ENCODE results near the gene GNB1L.

Gene GNB1L

GRCh38 chr22:19740586-19740985 lies 114.1 kb downstream of the GNB1L start:
- no peak for DNase-seq (ENCODE audit: low spot score)
- no peaks in the 10 kb centered on the region for H3K36me3 ChIP-seq (replicated peaks in 1 of 2; ENCODE audit: control insufficient read depth in 2 of 2, insufficient read depth in 2 of 2, low read length in 2 of 2)
- H3K18ac ChIP-seq (ENCODE audit: low read length) = peak overlapping the region; percentile 57
- H3K4ac ChIP-seq (ENCODE audit: low read length) = no peak overlapping the region
- H2AK5ac ChIP-seq (ENCODE audit: low read depth, low read length) = peak overlapping the region; percentile 93
- peak overlapping the region; percentile 4 for H3K9ac ChIP-seq (ENCODE audit: low read depth, low read length, poor library complexity)
- no peaks in the 10 kb centered on the region for H3K9me3 ChIP-seq (replicated peaks in 1 of 2; ENCODE audit: control insufficient read depth in 2 of 2, insufficient read depth in 1 of 2, low read depth in 1 of 2, low read length in 2 of 2)
- H4K91ac ChIP-seq (ENCODE audit: low read depth, low read length, poor library complexity) = no peak overlapping the region
- peak overlapping the region; percentile 81 for H2BK15ac ChIP-seq (ENCODE audit: low read length)
- H2BK120ac ChIP-seq (ENCODE audit: low read depth, low read length) = no peak overlapping the region
- no peak overlapping the region for H2BK12ac ChIP-seq (ENCODE audit: low read length)
- peaks cover 16 to 21% of the 10 kb centered on the region in 2 donors for H3K4me1 ChIP-seq (ENCODE audit: control insufficient read depth in 2 of 2, insufficient read depth in 1 of 2, low read depth in 1 of 2, low read length in 2 of 2)
- peaks cover 0 to 54% (median 1%) of the 10 kb centered on the region in 3 experiments for H3K27me3 ChIP-seq (ENCODE audit: control insufficient read depth in 3 of 3, insufficient read depth in 3 of 3, low read depth in 1 of 3, low read length in 3 of 3)
- peak overlapping the region; percentile 7 for H2BK5ac ChIP-seq (ENCODE audit: low read length)
- H3K23ac ChIP-seq (ENCODE audit: low read depth, low read length, poor library complexity) = no peak overlapping the region
- H3K4me2 ChIP-seq (ENCODE audit: insufficient read depth, low read length, poor library complexity, severe bottlenecking) = no peak overlapping the region
- H3K79me1 ChIP-seq (ENCODE audit: low read depth, low read length) = peaks cover 5% of the 10 kb centered on the region
- no CpG with 5 or more reads among the region's 15 CpGs for WGBS, 2 donors (ENCODE audit: extremely low coverage in 2 of 2, insufficient read length in 2 of 2, insufficient replicate concordance in 1 of 2)
- no peak overlapping the region for H2AFZ ChIP-seq (ENCODE audit: low read length)
- no peak overlapping the region for H4K8ac ChIP-seq (ENCODE audit: low read depth, low read length)
- no peak overlapping the region for H3K4me3 ChIP-seq (ENCODE audit: low read length in 2 of 2)
- H3K27ac ChIP-seq (replicated peaks; ENCODE audit: low read length) = no peak overlapping the region
- H3K14ac ChIP-seq (ENCODE audit: low read length) = peak overlapping the region; percentile 82

GRCh38 chr22:19739911-19740449 lies 114.7 kb downstream of the GNB1L start:
- Histone ChIP-seq H2AK5ac (ENCODE audit: low read depth, low read length) (peak overlapping the region; percentile 93), H3K27ac (replicated peaks; ENCODE audit: low read length) (no peak overlapping the region), H3K14ac (ENCODE audit: low read length) (no peak overlapping the region), H2BK15ac (ENCODE audit: low read length) (peak overlapping the region; percentile 13), H3K9ac (ENCODE audit: low read depth, low read length, poor library complexity) (peak overlapping the region; percentile 70), H2BK12ac (ENCODE audit: low read length) (no peak overlapping the region), H3K79me1 (ENCODE audit: low read depth, low read length) (peaks cover 5% of the 10 kb centered on the region), H3K4ac (ENCODE audit: low read length) (no peak overlapping the region), H3K23ac (ENCODE audit: low read depth, low read length, poor library complexity) (no peak overlapping the region), H3K4me2 (ENCODE audit: insufficient read depth, low read length, poor library complexity, severe bottlenecking) (no peak overlapping the region), H3K18ac (ENCODE audit: low read length) (peak overlapping the region; percentile 83), H2AFZ (ENCODE audit: low read length) (no peak overlapping the region), H4K8ac (ENCODE audit: low read depth, low read length) (no peak overlapping the region), H3K9me3 (replicated peaks in 1 of 2; ENCODE audit: control insufficient read depth in 2 of 2, insufficient read depth in 1 of 2, low read depth in 1 of 2, low read length in 2 of 2) (no peaks in the 10 kb centered on the region), H4K91ac (ENCODE audit: low read depth, low read length, poor library complexity) (no peak overlapping the region), H2BK120ac (ENCODE audit: low read depth, low read length) (no peak overlapping the region), H3K36me3 (replicated peaks in 1 of 2; ENCODE audit: control insufficient read depth in 2 of 2, insufficient read depth in 2 of 2, low read length in 2 of 2) (no peaks in the 10 kb centered on the region), H3K27me3 (ENCODE audit: control insufficient read depth in 3 of 3, insufficient read depth in 3 of 3, low read depth in 1 of 3, low read length in 3 of 3) (peaks cover 0 to 55% (median 1%) of the 10 kb centered on the region in 3 experiments), H2BK5ac (ENCODE audit: low read length) (peak overlapping the region; percentile 7), H3K4me1 (ENCODE audit: control insufficient read depth in 2 of 2, insufficient read depth in 1 of 2, low read depth in 1 of 2, low read length in 2 of 2) (peaks cover 16 to 19% of the 10 kb centered on the region in 2 donors), H3K4me3 (ENCODE audit: low read length in 2 of 2) (no peak overlapping the region)
- no peak for DNase-seq (ENCODE audit: low spot score)
- WGBS, 2 donors (ENCODE audit: extremely low coverage in 2 of 2, insufficient read length in 2 of 2, insufficient replicate concordance in 1 of 2) = no CpG with 5 or more reads among the region's 7 CpGs

- Histone ChIP-seq H3K4me3 (ENCODE audit: low read length in 2 of 2) (no peak overlapping the region), H4K91ac (ENCODE audit: low read depth, low read length, poor library complexity) (no peak overlapping the region), H3K18ac (ENCODE audit: low read length) (peak overlapping the region; percentile 83), H2BK5ac (ENCODE audit: low read length) (peak overlapping the region; percentile 7), H2AFZ (ENCODE audit: low read length) (peak overlapping the region; percentile 45), H3K27me3 (ENCODE audit: control insufficient read depth in 3 of 3, insufficient read depth in 3 of 3, low read depth in 1 of 3, low read length in 3 of 3) (peaks cover 0 to 58% (median 1%) of the 10 kb centered on the region in 3 experiments), H2BK15ac (ENCODE audit: low read length) (peak overlapping the region; percentile 91), H3K36me3 (replicated peaks in 1 of 2; ENCODE audit: control insufficient read depth in 2 of 2, insufficient read depth in 2 of 2, low read length in 2 of 2) (no peaks in the 10 kb centered on the region), H3K9ac (ENCODE audit: low read depth, low read length, poor library complexity) (peak overlapping the region; percentile 70), H2BK120ac (ENCODE audit: low read depth, low read length) (peak overlapping the region; percentile 24), H3K14ac (ENCODE audit: low read length) (no peak overlapping the region), H3K9me3 (replicated peaks in 1 of 2; ENCODE audit: control insufficient read depth in 2 of 2, insufficient read depth in 1 of 2, low read depth in 1 of 2, low read length in 2 of 2) (no peaks in the 10 kb centered on the region), H3K4ac (ENCODE audit: low read length) (no peak overlapping the region), H3K4me1 (ENCODE audit: control insufficient read depth in 2 of 2, insufficient read depth in 1 of 2, low read depth in 1 of 2, low read length in 2 of 2) (peaks cover 16 to 19% of the 10 kb centered on the region in 2 donors), H3K79me1 (ENCODE audit: low read depth, low read length) (peaks cover 2% of the 10 kb centered on the region), H4K8ac (ENCODE audit: low read depth, low read length) (no peak overlapping the region), H3K23ac (ENCODE audit: low read depth, low read length, poor library complexity) (peak overlapping the region; percentile 10), H2AK5ac (ENCODE audit: low read depth, low read length) (peak overlapping the region; percentile 28), H3K27ac (replicated peaks; ENCODE audit: low read length) (no peak overlapping the region), H3K4me2 (ENCODE audit: insufficient read depth, low read length, poor library complexity, severe bottlenecking) (no peak overlapping the region), H2BK12ac (ENCODE audit: low read length) (peak overlapping the region; percentile 33)
- WGBS, 2 donors (ENCODE audit: extremely low coverage in 2 of 2, insufficient read length in 2 of 2, insufficient replicate concordance in 1 of 2) = no CpG with 5 or more reads among the region's 16 CpGs
- no peak for DNase-seq (ENCODE audit: low spot score)
These were observed 115.2 kb downstream of the GNB1L start for GRCh38 chr22:19739448-19739895.

- peaks cover 0 to 62% (median 1%) of the 10 kb centered on the region in 3 experiments for H3K27me3 ChIP-seq (ENCODE audit: control insufficient read depth in 3 of 3, insufficient read depth in 3 of 3, low read depth in 1 of 3, low read length in 3 of 3)
- peak overlapping the region; percentile 64 for H3K14ac ChIP-seq (ENCODE audit: low read length)
- H3K4me1 ChIP-seq (ENCODE audit: control insufficient read depth in 2 of 2, insufficient read depth in 1 of 2, low read depth in 1 of 2, low read length in 2 of 2) = peaks cover 16 to 19% of the 10 kb centered on the region in 2 donors
- H3K9me3 ChIP-seq (replicated peaks in 1 of 2; ENCODE audit: control insufficient read depth in 2 of 2, insufficient read depth in 1 of 2, low read depth in 1 of 2, low read length in 2 of 2) = no peaks in the 10 kb centered on the region
- peak overlapping the region; percentile 66 for H3K9ac ChIP-seq (ENCODE audit: low read depth, low read length, poor library complexity)
- no peak for DNase-seq (ENCODE audit: low spot score)
- H3K36me3 ChIP-seq (replicated peaks in 1 of 2; ENCODE audit: control insufficient read depth in 2 of 2, insufficient read depth in 2 of 2, low read length in 2 of 2) = no peaks in the 10 kb centered on the region
- no peak overlapping the region for H3K4me3 ChIP-seq (ENCODE audit: low read length in 2 of 2)
- H2BK15ac ChIP-seq (ENCODE audit: low read length) = peak overlapping the region; percentile 91
- H3K4ac ChIP-seq (ENCODE audit: low read length) = no peak overlapping the region
- no peak overlapping the region for H4K91ac ChIP-seq (ENCODE audit: low read depth, low read length, poor library complexity)
- peak overlapping the region; percentile 7 for H2BK5ac ChIP-seq (ENCODE audit: low read length)
- H3K23ac ChIP-seq (ENCODE audit: low read depth, low read length, poor library complexity) = peak overlapping the region; percentile 94
- peaks cover 1% of the 10 kb centered on the region for H3K79me1 ChIP-seq (ENCODE audit: low read depth, low read length)
- H2AFZ ChIP-seq (ENCODE audit: low read length) = peak overlapping the region; percentile 45
- peak overlapping the region; percentile 56 for H4K8ac ChIP-seq (ENCODE audit: low read depth, low read length)
- peak overlapping the region; percentile 82 for H2AK5ac ChIP-seq (ENCODE audit: low read depth, low read length)
- H2BK120ac ChIP-seq (ENCODE audit: low read depth, low read length) = peak overlapping the region; percentile 24
- no CpG with 5 or more reads among the region's 31 CpGs for WGBS, 2 donors (ENCODE audit: extremely low coverage in 2 of 2, insufficient read length in 2 of 2, insufficient replicate concordance in 1 of 2)
- peak overlapping the region; percentile 83 for H3K18ac ChIP-seq (ENCODE audit: low read length)
- H3K4me2 ChIP-seq (ENCODE audit: insufficient read depth, low read length, poor library complexity, severe bottlenecking) = no peak overlapping the region
- no peak overlapping the region for H3K27ac ChIP-seq (replicated peaks; ENCODE audit: low read length)
- H2BK12ac ChIP-seq (ENCODE audit: low read length) = peak overlapping the region; percentile 42
These were observed 115.8 kb downstream of the GNB1L start for GRCh38 chr22:19738664-19739447.
